ENCODE measurements around the gene TBX3.

The TBX3 gene

GRCh38 chr12:114672817-114673168, 11.2 kb downstream of the TBX3 start:
- no peak for TF ChIP-seq CTCF (IDR thresholded peaks at IDR 0.05; ENCODE audit: low read depth, low read length, missing control alignments)
- no peak overlapping the region for H3K4me3 ChIP-seq (ENCODE audit: low read depth, low read length)
- DNase-seq (ENCODE audit: low read depth) = no peak

GRCh38 chr12:114671443-114672411, 12.2 kb downstream of the TBX3 start:
- DNase-seq (ENCODE audit: low read depth) = no peak
- H3K4me3 ChIP-seq (ENCODE audit: low read depth, low read length) = no peak overlapping the region
- TF ChIP-seq CTCF (IDR thresholded peaks at IDR 0.05; ENCODE audit: low read depth, low read length, missing control alignments) = no peak

GRCh38 chr12:114671066-114671442, 12.9 kb downstream of the TBX3 start:
- DNase-seq (ENCODE audit: low read depth) = no peak
- no peak overlapping the region for H3K4me3 ChIP-seq (ENCODE audit: low read depth, low read length)
- no peak for TF ChIP-seq CTCF (IDR thresholded peaks at IDR 0.05; ENCODE audit: low read depth, low read length, missing control alignments)

DNA sequence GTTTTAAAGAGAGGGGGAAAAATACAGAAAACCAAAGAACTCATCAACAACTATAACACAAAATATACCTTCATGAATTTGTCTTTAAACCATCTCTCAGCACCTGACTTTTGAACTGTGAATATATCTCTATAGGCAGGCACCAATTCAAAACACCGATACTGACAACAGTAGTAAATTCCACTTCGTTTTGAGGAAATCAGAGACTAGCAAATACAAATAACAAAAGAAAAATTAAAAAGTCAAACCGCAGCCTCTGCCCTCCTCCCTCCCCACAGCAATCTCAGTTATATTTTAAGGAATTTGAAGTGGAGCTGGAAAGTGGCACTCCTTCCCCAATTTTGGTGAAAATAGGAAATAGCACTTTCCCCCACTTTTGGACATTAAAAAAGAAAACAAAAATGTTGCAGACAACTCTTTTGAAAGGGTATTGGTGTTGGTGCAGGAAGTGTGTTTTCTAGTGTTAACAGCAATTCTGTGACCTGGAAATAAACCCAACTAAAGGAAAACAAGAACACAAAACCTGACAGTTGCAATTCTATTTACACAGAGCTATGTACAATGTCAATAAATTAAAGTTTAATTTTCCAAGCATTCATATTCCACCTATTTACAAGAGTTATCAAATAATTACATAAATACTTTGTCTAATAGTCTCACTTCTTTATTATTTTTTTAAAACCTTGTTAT, 13.5 kb downstream of the TBX3 start:
- no peak for TF ChIP-seq CTCF (IDR thresholded peaks at IDR 0.05; ENCODE audit: low read depth, low read length, missing control alignments)
- no peak for DNase-seq (ENCODE audit: low read depth)
- no peak overlapping the region for H3K4me3 ChIP-seq (ENCODE audit: low read depth, low read length)

DNA sequence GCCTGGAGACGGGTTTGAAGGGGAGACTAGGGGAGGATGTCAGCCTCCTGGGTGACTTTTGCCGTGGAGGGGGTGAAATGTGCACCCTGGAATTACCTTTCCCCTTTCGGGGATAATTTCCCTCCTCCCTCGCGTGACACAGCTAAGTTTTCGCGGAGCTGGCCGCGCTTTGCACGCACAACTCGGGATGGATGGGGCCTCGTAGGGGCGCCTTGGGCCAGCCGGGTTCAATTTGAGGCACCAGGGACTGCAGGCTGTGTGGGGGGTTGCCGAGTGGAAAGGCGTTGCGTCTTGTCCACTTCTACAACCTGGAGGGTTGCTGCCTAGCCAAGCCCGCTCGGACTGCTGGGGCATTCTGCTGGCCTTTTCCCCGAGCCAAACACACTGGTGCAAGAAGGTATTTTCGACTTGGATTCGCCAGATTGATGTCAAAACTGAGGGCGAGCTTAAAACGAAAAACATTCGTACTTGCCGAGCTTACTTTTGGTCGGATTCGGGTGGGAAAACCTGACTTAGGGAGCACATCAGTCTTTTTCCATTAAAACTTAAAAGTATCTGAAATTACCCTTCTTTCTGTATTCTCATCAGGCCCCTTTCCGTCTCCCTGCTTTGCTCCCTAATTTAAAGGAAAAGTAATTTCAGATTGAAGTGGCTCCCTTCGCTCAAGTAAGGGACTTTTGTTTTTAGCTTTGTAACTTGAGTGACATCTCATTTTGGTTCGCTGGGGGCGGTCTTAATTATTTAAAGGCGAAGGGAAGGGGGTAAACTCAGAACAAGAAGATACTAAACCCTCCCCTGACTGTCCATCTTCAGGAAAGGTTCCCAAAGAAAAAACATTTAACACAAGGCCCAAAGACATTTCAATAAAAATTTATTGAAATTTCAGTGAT, 14.3 kb downstream of the TBX3 start:
- no peak for TF ChIP-seq CTCF (IDR thresholded peaks at IDR 0.05; ENCODE audit: low read depth, low read length, missing control alignments)
- DNase-seq (ENCODE audit: low read depth) = no peak

DNA sequence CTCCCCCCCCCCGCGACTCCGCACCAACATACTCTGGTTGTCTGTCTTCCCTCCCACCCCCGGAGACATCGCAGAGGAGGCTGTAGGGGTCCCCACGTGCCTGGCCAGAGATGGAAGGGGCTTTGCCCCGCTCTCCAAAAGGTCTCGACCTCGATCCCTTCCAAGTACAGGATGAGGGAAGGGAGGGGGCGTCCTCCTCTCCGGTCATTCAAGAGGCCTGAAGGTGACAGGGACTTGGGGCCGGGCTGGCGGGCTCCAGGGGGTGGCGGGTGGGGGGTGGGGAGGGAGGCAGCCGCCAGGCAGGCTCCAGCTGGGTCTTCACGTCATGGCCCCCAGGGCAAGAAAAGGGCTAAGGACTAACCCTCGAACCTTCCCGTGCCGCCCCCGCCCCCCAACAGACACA, 15.1 kb downstream of the TBX3 start:
- H3K4me3 ChIP-seq (ENCODE audit: low read depth, low read length) = no peak overlapping the region
- no peak for TF ChIP-seq CTCF (IDR thresholded peaks at IDR 0.05; ENCODE audit: low read depth, low read length, missing control alignments)
- no peak for DNase-seq (ENCODE audit: low read depth)

More for the DNA sequence above, 14.3 kb downstream of the TBX3 start:
- no peak overlapping the region for H3K4me3 ChIP-seq (ENCODE audit: low read depth, low read length)
